K562 (cell line): ENCODE data around the gene G6PC3. TPM values are rescaled to one million over a fixed set of nuclear protein-coding genes. Genes with fewer than 3 reads are reported as not detected.
"Not testable (repeated sequence)": the region's sequence is repeated elsewhere in the genome, so short reads cannot be mapped to it uniquely, and the experiment has no call there.

ENCODE experiments used
- ATAC-seq: fragments of 200-7000 bp; cut with Tn5 transposase; 3 replicates; pipeline ENCODE4 v1.9.1; 2020; ENCODE audit warnings: moderate library complexity
- BruUV-seq: library from RNA; stranded (reverse); fragments of 400-500 nt; replicated peaks from 2 replicates; lab custom pipeline; 2021; lab: Mats Ljungman, UMichigan
- CTCF ChIA-PET: fragments of 300-600 bp; formaldehyde crosslinking; extraction: SDS; loops from one replicate; lab custom pipeline; 2021; ENCODE audit warnings: low intra/inter-chr PET ratio; lab: Yijun Ruan, JAX
- POLR2A ChIA-PET: fragments of 300-600, 350-650 bp; sonication (Branson Sonifier 250); formaldehyde crosslinking; extraction: SDS; loops from one replicate; lab custom pipeline; 2021; ENCODE audit warnings: antibody characterized with exemption, inconsistent platforms; lab: Yijun Ruan, JAX
- DNase-seq, 4 experiments: peaks; one replicate each; pipeline versions ENCODE4 v3.0.0 to v3.0.0-alpha.2; 2011 to 2018; ENCODE audit warnings: low spot score in 3 of 4, mixed read lengths in 3 of 4; ENCODE audit errors: extremely low read depth in 1 of 4
- FAIRE-seq: peaks from 2 replicates; lab custom pipeline; 2011; peaks lifted over from hg19 to GRCh38; lab: Jason Lieb, UNC
- H2AFZ ChIP-seq: 2 replicates; pipeline ENCODE4 v1.6.0; 2011; ENCODE audit warnings: low read depth, low read length, control low read depth, inconsistent platforms
- H3K27ac ChIP-seq: fragments of 200-600 bp; 3 replicates; pipeline ENCODE4 v1.8.0; 2011; ENCODE audit warnings: low read depth, mild to moderate bottlenecking, control low read depth, inconsistent platforms, low read length, moderate library complexity, mixed read lengths; ENCODE audit errors: extremely low read depth
- H3K27me3 ChIP-seq, 2 experiments: fragments of 300-600 bp in 1 of 2; 2 replicates in 1 of 2; 3 replicates in 1 of 2; pipeline versions ENCODE4 v1.6.0 to v1.8.0; 2011; ENCODE audit warnings: inconsistent platforms in 2 of 2, low read length in 2 of 2, mild to moderate bottlenecking in 1 of 2, mixed read lengths in 1 of 2, moderate library complexity in 1 of 2; ENCODE audit not compliant: control insufficient read depth in 2 of 2, insufficient read depth in 2 of 2
- H3K36me3 ChIP-seq: fragments of 300-600 bp; 3 replicates; pipeline ENCODE4 v1.8.0; 2011; ENCODE audit warnings: mild to moderate bottlenecking, low read length, inconsistent platforms; ENCODE audit not compliant: control insufficient read depth, insufficient read depth
- H3K4me1 ChIP-seq, 2 experiments: fragments of 200-600 bp in 1 of 2; replicated peaks in 1 of 2; 2 replicates in 1 of 2; 3 replicates in 1 of 2; pipeline versions ENCODE4 v1.5.1 to v1.8.0; 2011; ENCODE audit warnings: inconsistent platforms in 2 of 2, low read length in 2 of 2, mild to moderate bottlenecking in 1 of 2, mixed read lengths in 1 of 2, moderate library complexity in 1 of 2; ENCODE audit not compliant: control insufficient read depth in 2 of 2, insufficient read depth in 2 of 2
- H3K4me2 ChIP-seq: 2 replicates; pipeline ENCODE4 v1.6.1; 2011; ENCODE audit warnings: low read length, control low read depth, inconsistent platforms, mixed read lengths; ENCODE audit not compliant: insufficient read depth
- H3K4me3 ChIP-seq: fragments of 200-600 bp; sonication (generic), shearing (Covaris generic); 2 replicates; pipeline ENCODE4 v1.5.1; 2016; ENCODE audit warnings: control low read depth, inconsistent platforms
- H3K79me2 ChIP-seq: fragments of 200-600 bp; 3 replicates; pipeline ENCODE4 v1.8.0; 2011; ENCODE audit warnings: low read length, inconsistent platforms; ENCODE audit not compliant: control insufficient read depth, insufficient read depth
- H3K9ac ChIP-seq, 2 experiments: 2 replicates each; pipeline versions ENCODE4 v1.6.0 to v1.6.1; 2011; ENCODE audit warnings: low read depth in 2 of 2, low read length in 2 of 2, control low read depth in 1 of 2, inconsistent platforms in 1 of 2, mild to moderate bottlenecking in 1 of 2, mixed read lengths in 1 of 2; ENCODE audit not compliant: insufficient read depth in 1 of 2
- H3K9me1 ChIP-seq: one replicate; pipeline ENCODE4 v1.6.0; 2011; ENCODE audit warnings: inconsistent platforms, mild to moderate bottlenecking, low read length, moderate library complexity; ENCODE audit not compliant: control insufficient read depth, insufficient read depth
- H3K9me3 ChIP-seq: replicated peaks from 2 replicates; pipeline ENCODE4 v1.5.1; 2011; ENCODE audit warnings: low read depth, low read length, inconsistent platforms; ENCODE audit not compliant: control insufficient read depth, insufficient read depth
- H4K20me1 ChIP-seq: replicated peaks from 2 replicates; pipeline ENCODE4 v1.6.1; 2011; ENCODE audit warnings: low read length, inconsistent platforms, mixed read lengths; ENCODE audit not compliant: control insufficient read depth, insufficient read depth
- EWSR1 ChIP-seq: fragments of 450-650 bp; IDR thresholded peaks from 2 replicates; pipeline ENCODE4 v1.6.1; 2018; ENCODE audit warnings: borderline replicate concordance, mild to moderate bottlenecking, low read depth, moderate library complexity; ENCODE audit not compliant: partially characterized antibody
- MTA2 ChIP-seq: fragments of 450-650 bp; IDR thresholded peaks from 2 replicates; pipeline ENCODE4 v1.6.1; 2016; ENCODE audit warnings: low read depth
- PCBP2 ChIP-seq: fragments of 200-400 bp; formaldehyde crosslinking; IDR thresholded peaks from 2 replicates; pipeline ENCODE4 v1.6.1; 2018; ENCODE audit warnings: low read length, low read depth, mild to moderate bottlenecking, moderate library complexity; ENCODE audit not compliant: poor library complexity, severe bottlenecking
- ZNF398 ChIP-seq: fragments of 250-450 bp; sonication (Bioruptor Pico); IDR thresholded peaks from 2 replicates; pipeline ENCODE4 v1.8.0; 2021; ENCODE audit warnings: moderate library complexity, mild to moderate bottlenecking, inconsistent platforms
- WGBS: fragments of 100-300 bp; shearing (Covaris generic); methylation state at CpG from one replicate; pipeline ENCODE4 v1.1.6; 2016; ENCODE audit warnings: low coverage, mixed read lengths; ENCODE audit not compliant: insufficient coverage; ENCODE audit errors: missing lambda C conversion rate; 5-methylcytosine and 5-hydroxymethylcytosine counted together
- in situ Hi-C: fragments of 300-500 bp; cut with MboI; formaldehyde crosslinking; loops from 4 replicates; pipeline ENCODE4 v1.15.0; 2018; ENCODE audit warnings: inconsistent platforms, mixed read lengths
- intact Hi-C: fragments of 100-400 bp; cut with micrococcal nuclease; formaldehyde crosslinking; loops from 2 replicates; pipeline ENCODE4 v1.14.2; 2022
- polyA plus RNA-seq, 8 experiments: library from polyadenylated mRNA; depleted of rRNA in 4 of 8; stranded (reverse) in 5 of 8; unstranded in 3 of 8; fragments of >200 nt; fragmentation: Nextera tagmentation in 2 of 8; fragmentation: Illumina TruSeq in 1 of 8; extraction: Ambion mirVana in 2 of 8; extraction: Trizol in 1 of 8; gene quantifications; 2 replicates each; pipeline versions ENCODE4 v1.2.1 to v1.2.3, GENCODE V29; 2011 to 2014; ENCODE audit warnings: inconsistent platforms in 1 of 8, missing spikeins in 1 of 8
- total RNA-seq, 7 experiments: library from RNA; depleted of rRNA in 6 of 7; stranded (reverse); fragments of >200 nt in 6 of 7; fragmentation: Illumina TruSeq in 2 of 7; extraction: Trizol in 2 of 7; gene quantifications; 2 replicates each; pipeline versions ENCODE4 v1.2.1 to v1.2.3, GENCODE V29; 2011 to 2021; ENCODE audit warnings: low replicate concordance in 1 of 7
- TF ChIP-seq, protein P1 (sequence below): fragments of 450-650 bp; IDR thresholded peaks from 2 replicates; pipeline ENCODE4 v1.6.1; 2018; ENCODE audit not compliant: partially characterized antibody

The G6PC3 gene
- total and polyA plus RNA-seq, 9 of the 15 experiments (the other 6 are each of a cell fraction or from before 2014, with no cell fraction given) = 10.4 to 57.8 (median 31.1) TPM

DNA sequence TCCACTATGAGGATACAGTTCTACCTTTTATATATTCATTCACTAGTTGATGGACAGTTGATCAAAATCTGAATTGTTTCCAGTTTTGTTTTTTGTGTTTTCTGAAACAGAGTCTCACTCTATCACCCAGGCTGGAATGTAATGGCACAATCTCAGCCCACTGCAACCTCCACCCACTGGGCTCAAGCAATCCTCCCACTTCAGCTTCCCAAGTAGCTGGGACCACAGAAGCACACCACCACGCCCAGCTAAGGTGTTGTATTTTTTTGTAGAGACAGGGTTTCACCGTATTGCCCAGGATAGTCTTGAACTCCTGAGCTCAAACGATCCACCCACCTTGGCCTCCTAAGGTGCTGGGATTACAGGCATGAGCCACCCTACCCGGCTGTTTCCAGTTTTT, 25.0 kb upstream of the G6PC3 start:
- BruUV-seq = no TSS peak
- FAIRE-seq (no peak), ATAC-seq (no peak), DNase-seq (no peak)
- Histone ChIP-seq H2AFZ (no peak overlapping the region), H3K27me3 (no peaks in the 10 kb centered on the region), H3K9ac (no peak overlapping the region), H3K9me1 (no peaks in the 10 kb centered on the region), H3K4me1 (peaks cover 0 to 2% of the 10 kb centered on the region in 2 experiments; a peak in 1 of 5 replicates), H3K36me3 (peaks cover 73% of the 10 kb centered on the region), H3K9me3 (no peaks in the 10 kb centered on the region), H3K4me2 (no peak overlapping the region), H3K4me3 (no peak overlapping the region), H3K27ac (no peak overlapping the region)
- intact Hi-C loops = no loop called here
- CTCF ChIA-PET = no interaction called here
- WGBS = 90% methylated on average over 4 of the region's 4 CpGs
- TF ChIP-seq ZNF398 (CRISPR knock-in tag) (no peak), EWSR1 (no peak), PCBP2 (no peak), MTA2 (no peak)
- TF ChIP-seq, protein P1, sequence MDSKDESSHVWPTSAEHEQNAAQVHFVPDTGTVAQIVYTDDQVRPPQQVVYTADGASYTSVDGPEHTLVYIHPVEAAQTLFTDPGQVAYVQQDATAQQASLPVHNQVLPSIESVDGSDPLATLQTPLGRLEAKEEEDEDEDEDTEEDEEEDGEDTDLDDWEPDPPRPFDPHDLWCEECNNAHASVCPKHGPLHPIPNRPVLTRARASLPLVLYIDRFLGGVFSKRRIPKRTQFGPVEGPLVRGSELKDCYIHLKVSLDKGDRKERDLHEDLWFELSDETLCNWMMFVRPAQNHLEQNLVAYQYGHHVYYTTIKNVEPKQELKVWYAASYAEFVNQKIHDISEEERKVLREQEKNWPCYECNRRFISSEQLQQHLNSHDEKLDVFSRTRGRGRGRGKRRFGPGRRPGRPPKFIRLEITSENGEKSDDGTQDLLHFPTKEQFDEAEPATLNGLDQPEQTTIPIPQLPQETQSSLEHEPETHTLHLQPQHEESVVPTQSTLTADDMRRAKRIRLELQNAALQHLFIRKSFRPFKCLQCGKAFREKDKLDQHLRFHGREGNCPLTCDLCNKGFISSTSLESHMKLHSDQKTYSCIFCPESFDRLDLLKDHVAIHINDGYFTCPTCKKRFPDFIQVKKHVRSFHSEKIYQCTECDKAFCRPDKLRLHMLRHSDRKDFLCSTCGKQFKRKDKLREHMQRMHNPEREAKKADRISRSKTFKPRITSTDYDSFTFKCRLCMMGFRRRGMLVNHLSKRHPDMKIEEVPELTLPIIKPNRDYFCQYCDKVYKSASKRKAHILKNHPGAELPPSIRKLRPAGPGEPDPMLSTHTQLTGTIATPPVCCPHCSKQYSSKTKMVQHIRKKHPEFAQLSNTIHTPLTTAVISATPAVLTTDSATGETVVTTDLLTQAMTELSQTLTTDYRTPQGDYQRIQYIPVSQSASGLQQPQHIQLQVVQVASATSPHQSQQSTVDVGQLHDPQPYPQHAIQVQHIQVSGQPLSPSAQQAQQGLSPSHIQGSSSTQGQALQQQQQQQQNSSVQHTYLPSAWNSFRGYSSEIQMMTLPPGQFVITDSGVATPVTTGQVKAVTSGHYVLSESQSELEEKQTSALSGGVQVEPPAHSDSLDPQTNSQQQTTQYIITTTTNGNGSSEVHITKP = peak; percentile 42
- TF ChIP-seq, all 486 proteins: peak for 1
- peaks cover 80% of the 10 kb centered on the region for H3K79me2 ChIP-seq
- H4K20me1 ChIP-seq = peaks cover 17% of the 10 kb centered on the region
- in situ Hi-C loops = no loop called here
- POLR2A ChIA-PET = no interaction called here

DNA sequence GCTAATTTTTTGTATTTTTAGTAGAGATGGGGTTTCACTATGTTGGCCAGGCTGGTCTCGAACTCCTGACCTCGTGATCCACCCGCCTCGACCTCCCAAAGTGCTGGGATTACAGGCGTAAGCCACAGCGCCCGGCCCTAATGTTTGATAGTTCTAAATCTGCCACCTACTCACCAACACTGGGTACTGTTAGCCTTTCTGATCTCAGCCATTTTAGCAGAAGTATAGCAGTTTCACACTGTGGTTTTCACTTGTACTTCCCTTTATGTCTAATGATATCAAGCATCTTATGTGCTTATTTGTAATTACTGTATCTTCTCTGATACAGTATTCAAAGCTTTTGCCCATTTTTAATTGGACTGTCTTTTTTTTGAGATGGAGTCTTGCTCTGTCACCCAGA, 23.6 kb upstream of the G6PC3 start:
- DNase-seq, H3K4me2 ChIP-seq, BruUV-seq, ATAC-seq, H3K27ac ChIP-seq, in situ Hi-C loops, H3K4me3 ChIP-seq, H3K9me3 ChIP-seq, FAIRE-seq, H3K4me1 ChIP-seq, H2AFZ ChIP-seq, CTCF ChIA-PET, intact Hi-C loops, H4K20me1 ChIP-seq, H3K9me1 ChIP-seq, H3K27me3 ChIP-seq, H3K9ac ChIP-seq: not testable (repeated sequence)
- POLR2A ChIA-PET = interaction anchor here (0.7 kb wide), 1 partner anchor 154 kb away, joined by 3 read pairs; no protein-coding TSS in a partner anchor
- peaks cover 76% of the 10 kb centered on the region for H3K36me3 ChIP-seq
- WGBS = 100% methylated on average over 3 of the region's 7 CpGs
- peaks cover 75% of the 10 kb centered on the region for H3K79me2 ChIP-seq
